GM20431 (cell line): ENCODE results near the gene ZNF343.

ENCODE experiments used
- in situ Hi-C: fragments of 300-500 bp; cut with MseI, MboI; formaldehyde crosslinking; loops from one replicate; pipeline ENCODE4 v1.15.0; 2020; ENCODE audit warnings: low sequenced_read_pairs; ENCODE audit not compliant: unreplicated experiment

Gene ZNF343

DNA sequence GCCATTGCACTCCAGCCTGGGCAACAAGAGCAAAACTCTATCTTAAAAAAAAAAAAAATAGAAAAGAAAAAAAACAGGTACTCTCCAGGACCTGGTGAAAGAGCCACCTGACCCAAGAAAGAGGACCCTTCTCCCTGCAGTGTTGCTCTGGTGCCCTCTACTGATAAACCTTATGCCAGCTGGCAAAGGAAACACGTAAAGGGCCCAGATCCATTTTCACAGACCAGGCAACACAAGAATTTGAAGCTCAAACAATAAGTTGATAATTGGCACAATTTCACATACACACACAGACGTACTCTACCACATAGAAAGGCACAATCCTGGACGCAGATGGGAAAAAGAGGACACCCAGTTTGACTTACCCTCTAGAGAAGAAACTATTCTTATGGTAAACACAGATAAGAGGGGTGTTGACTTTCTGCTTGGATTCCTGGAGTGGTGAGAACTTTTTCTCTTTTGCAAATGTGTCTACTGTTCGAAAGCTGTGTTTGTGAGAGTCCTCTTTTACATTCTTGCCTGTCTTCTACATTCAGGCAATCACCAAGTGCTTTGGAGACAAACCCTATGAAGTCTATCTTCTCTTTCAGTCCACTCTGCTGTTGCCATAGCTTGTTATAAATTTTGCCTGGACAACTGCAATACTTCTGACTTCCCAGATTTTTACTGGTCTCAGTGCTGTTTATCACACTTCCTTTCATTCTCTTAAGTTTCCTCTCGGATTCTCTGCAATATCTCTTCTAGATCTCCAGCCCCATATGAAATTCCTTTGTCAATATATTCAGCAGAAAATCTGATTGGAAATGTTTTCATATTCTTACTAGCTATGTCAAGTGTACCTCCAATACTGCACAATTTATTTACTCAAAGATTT lies 31.7 kb downstream of the ZNF343 start:
- in situ Hi-C loops = no loop called here

DNA sequence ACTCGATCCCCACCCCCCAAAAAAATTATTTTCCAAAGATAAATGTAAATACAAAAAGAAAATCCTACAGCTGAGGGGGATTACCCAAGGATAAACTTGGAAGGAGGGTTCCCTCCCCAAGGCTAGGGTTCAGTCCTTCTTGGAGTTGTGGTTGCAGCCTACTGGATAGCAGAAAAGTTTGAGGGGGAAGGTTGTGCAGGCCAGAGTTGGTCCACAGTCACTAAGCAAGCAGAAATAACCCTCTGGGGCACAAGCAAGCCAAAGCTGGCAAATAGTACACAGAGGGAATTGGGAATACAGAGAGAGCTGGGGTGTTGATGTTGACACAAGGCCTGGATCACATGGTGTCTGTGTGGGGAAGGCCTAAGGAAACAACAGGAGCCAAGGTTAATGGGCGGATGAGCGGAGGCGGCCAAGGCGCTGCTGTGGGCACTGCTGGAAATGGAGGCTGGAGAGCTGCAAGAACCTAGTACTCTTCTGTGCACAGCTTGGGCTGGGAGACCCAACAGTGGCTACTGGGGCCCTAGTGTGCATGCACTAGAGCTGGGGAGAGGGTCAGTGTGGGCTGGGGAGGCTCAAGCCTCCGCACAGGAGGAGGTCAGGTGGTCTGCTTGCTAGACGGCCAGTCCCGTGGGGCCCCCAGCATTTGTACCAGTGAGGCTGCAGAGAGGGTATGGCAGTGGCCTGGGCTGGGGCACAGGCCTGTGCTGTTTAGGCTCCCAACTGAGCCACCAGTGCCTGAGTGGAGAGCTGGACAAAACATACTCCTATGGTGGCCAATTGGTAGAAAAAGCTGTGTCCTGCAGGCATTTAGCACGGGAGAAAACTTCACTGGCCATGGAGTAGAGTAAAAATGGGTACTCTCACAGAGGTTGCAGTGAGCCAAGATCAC lies 32.6 kb downstream of the ZNF343 start:
- in situ Hi-C loops = no loop called here

DNA sequence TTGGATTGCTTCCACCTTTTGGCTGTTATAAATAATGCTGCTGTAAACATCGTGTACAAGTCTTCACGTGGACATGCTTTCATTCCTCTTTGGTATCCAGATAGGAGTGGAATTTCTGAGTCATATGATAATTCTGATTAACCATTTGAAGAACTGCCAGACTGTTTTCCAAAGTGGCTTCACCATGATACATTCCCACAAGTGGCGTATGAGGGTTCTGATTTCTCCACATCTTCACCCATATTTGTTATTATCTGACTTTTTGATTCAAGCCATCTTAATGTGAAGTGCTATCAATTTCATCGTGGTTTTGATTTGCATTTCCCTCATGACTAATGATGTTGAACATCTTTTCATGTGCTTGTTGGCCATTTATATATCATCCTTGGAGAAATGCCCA lies 35.2 kb downstream of the ZNF343 start:
- in situ Hi-C loops = no loop called here

DNA sequence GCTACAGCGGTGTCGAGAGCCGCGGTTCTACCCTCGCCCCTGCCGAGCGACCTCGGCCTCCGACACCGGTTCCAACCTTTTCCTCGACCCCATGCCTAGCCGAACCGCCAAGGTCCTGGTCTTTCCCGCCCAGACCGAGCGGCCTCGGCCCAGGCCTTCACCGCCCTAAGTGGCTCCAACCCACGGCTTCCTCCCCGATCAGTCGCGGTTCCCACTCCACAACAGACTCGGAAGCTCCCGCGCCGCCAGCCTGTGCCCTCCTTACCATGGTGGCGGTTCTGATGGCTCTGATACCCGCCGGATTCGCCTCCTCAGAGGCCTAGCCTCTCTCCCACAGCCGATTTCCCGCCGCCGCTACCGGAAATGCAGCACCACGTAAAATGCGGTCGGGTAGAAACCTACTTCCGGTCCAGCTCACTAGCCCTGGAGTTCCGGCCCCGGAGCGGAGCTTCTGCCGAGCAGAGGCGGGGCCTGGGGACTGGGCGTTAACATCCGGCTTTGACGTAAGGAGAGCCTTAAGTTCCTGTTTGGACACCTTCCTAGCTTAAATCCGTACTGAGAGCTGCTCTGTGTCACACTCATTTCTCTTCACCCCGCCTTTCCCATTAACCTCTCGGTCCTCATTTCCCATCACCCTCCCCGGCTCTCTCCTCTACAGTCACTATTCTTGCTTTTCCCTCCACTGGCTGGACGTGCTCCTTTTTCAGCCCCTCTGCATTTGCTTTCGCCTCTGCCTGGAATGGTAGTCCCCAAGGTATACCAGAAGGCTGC lies 38.1 kb downstream of the ZNF343 start, which contains the start of gene SNRPB:
TSS of gene SNRPB (minus strand) at position 367 of the 771 bp plus-strand sequence. CDS start at position 268, 99 bp downstream.
- in situ Hi-C loops = no loop called here

DNA sequence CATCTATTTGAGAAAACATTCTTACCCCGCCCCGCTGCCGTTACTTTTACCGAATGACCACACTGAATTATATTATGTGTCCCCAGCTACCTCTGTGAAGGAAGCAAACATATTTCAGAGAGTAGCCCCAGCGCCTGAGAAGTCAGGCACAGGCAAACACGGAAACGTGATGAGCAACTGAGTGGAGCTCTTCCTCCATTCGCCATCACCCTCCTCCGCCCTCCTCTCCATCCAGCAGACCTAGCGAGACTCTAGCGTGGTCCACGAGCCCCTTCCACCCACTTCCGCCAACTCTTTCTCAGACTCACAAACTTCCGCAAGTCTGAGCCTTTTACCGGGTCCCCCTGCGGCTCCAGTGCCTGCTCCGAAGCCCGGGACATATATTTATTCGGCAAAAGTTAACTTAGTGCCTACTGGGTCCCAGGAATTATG lies 38.7 kb downstream of the ZNF343 start:
- in situ Hi-C loops = no loop called here

DNA sequence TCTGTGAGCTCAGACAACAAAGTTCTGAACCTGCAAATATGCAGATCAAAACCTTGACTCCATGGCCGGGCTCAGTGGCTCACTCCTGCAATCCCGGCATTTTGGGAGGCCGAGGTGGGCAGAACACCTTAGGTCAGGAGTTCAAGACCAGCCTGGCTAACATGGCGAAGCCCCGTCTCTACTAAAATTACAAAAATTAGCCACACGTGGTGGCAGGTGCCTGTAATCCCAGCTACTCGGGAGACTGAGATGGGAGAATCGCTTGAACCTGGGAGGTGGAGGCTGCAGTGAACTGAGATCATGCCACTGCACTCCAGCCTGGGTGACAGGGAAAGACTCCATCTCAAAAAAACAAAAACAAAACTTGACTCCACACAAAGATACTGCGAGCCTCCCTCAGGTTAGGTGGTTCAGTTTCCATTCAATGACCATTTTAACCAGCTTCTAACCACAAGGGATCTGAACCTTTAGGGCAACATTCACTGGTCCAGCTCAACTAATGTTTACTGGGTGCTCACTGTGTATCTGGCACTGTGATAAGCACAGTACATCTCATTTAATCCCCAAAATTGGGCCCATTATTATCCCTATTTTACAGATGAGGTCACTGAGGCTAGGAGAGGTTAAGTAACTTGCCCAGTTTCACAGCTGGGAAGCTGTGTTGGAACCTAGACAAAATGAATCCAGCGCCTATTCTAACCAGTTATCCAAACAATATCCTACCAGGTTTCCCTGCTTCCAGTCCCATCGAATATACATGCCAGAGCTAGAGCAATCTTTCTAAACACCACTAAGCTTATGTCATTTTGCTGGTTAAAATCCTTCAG lies 39.9 kb downstream of the ZNF343 start:
- in situ Hi-C loops = no loop called here

DNA sequence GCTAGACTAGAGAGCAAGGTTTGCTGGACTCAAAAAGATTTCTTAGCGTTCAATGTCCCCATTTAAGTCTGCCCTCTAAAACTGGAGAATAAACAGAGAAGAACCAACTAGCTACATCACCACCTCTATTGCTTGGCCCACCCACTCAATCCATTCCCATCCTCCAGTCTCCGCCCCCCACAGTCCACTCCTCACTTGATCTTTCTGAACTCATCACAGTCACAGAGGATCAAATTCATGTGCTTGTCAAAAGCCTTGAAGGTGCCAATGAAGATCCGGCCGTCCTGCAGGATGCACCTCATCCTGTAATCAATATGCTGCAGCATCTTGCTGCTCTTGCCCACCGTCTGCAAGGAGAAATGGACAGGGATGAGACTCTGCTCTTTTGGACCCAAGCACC lies 41.3 kb downstream of the ZNF343 start:
- in situ Hi-C loops = no loop called here

DNA sequence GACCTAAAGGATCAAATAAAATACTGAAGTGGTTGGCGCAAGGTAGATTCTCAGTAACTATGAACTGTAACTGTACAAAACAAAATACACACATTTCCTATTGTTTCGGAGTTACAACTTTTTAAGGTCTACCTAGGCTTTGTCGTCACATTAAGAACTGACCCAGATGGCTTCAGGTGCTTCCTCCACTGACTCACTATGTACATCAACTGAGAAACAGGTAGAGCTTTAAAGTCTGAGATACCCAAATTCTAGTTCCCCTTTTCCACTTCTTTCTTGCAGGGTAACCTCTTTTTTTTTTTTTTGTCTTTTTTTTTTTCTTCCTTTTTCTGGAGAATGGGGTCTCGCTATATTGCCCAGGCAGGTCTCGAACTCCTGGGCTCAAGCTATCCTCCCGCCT lies 43.6 kb downstream of the ZNF343 start:
- in situ Hi-C loops = no loop called here

DNA sequence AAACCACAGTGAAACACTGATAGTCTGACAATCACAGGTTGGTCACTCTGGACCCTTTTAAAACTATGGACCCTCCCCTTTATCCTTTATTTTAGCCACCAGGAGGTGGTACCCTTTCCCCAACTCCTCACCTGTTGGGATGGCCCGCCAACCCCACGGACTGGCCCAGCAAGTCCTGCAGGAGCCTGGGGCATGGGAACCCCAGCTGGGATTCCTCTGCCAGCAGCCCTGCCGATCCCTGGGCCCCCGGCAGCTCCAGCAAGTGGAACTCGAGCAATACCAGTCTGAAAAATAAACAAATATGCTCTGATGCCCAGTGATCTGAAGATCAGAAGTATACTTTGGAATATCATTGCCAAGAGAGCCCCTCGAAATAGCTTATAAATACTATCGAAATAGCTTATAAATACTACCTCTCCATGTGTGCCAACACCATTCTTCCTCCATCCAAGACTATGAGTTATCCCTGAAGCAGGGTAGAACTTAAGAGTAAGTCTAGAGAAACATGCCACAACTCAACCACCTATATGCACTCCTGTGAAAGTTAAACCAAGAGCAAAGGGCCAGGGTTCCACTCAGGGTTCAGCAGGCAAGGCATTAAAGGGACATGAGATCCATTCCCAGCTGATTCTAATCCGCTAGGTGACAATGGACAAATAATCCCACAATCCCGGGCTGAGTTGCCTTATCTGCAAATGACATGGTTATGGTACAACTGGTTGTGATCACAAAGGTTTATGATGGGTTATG lies 44.9 kb downstream of the ZNF343 start:
- in situ Hi-C loops = no loop called here

DNA sequence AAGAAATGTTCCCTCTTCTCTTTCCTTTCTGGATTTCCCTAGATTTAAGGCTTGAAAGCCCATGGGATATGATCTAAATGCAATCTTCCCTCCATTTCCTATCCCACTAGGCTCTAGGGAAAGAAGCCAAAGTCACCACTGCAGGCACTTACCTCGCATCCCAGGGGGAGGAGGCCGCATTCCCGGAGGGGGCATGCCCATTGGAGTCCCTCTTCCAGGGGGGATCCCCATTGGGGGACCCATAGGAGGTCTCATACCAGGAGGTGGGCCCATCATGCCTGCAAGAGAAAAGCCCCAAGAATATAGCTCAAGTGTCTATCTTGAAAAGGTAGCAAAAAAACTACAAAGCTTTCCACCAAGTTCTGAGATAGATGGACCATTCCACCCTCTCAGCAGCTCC lies 46.2 kb downstream of the ZNF343 start:
- in situ Hi-C loops = no loop called here

DNA sequence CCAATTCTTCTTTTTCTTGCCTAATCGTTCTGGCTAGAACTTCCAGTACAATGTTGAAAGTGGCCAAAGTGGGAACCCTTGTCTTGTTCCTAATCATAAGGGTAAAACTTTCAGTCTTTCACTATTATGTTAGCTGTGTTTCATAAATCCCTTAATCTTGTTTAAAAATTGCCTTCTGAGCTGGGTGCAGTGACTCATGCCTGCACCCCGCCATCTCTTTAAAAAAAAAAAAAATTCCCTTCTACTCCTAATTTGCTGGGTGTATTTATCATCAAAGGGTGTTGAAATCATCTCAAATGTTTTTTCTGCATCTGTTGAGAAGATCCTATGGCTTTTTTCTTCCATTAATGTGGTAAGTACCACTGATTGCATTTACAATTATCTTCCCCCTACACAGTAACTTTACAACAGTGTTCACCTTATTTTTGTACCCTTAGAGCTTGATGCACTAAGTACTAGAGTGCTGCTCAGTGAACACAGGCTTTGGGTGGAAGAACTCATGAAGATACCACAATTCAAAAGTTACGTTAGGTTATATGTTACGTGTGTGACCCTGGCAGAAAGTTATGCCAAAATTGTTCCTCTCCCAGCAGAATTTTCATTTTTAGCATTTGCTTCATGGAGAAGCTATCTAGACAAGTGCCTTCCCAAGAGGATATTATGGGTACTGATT lies 47.8 kb downstream of the ZNF343 start:
- in situ Hi-C loops = no loop called here

DNA sequence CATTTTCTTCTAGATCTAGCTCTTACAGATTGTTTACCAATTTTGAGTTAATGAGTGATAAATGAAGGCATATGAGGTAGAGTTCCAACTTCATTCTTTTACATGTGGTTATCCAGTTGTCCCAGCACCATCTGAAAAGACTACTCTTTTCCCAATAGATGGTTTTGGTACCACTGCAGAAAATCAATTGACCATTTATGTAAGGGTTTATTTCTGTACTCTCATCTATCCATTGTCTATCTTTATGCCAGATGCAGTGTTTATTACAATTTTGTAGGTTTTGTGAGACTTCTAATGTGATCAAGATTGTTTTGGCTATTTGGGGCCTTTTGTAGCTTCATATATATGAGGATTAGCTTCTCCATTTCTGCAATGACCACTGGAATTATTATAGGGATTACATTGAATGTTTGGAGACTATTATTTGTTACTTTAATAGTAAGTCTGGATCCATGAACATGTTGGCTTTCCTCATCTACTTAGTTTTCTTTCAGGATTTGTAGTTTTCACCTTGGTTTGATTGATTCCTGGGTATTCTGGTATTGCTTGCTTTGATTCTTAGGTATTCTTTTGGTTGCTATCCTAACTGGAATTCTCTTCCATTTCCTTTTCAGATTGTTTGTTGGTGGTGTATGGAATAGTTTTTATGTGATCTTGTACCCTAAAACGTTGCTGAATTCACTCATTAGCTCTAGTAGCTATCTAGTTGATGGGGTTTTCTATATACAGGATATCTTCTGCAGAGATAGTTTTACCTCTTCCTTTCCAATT lies 48.5 kb downstream of the ZNF343 start:
- in situ Hi-C loops = no loop called here

DNA sequence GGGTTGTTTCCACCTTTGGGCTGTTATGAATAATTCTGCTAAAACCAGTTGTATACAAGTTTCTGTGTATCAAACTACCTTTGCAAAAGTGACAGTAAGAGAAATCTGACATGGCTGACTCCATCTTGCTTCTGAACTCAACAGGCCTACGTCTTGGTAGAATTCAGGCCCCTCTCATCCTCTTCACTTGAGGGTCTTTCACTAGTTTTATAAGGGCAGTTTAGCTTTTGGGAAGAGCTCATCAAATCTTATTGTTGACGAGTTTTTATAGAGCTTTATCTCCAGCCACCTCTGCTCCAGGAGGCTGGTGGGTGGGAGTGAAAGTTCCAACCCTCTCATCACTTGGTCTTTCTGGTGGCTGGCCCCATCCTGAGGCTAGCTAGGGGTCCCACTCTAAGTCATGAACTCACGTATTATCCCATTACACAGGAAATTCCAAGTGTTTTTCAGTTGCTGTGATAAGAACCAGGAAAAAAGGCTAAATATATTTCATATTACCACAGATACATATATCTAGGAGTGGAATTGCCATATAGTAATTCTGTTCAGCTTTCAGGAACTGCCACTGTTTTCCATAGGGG lies 49.7 kb downstream of the ZNF343 start:
- in situ Hi-C loops = no loop called here

DNA sequence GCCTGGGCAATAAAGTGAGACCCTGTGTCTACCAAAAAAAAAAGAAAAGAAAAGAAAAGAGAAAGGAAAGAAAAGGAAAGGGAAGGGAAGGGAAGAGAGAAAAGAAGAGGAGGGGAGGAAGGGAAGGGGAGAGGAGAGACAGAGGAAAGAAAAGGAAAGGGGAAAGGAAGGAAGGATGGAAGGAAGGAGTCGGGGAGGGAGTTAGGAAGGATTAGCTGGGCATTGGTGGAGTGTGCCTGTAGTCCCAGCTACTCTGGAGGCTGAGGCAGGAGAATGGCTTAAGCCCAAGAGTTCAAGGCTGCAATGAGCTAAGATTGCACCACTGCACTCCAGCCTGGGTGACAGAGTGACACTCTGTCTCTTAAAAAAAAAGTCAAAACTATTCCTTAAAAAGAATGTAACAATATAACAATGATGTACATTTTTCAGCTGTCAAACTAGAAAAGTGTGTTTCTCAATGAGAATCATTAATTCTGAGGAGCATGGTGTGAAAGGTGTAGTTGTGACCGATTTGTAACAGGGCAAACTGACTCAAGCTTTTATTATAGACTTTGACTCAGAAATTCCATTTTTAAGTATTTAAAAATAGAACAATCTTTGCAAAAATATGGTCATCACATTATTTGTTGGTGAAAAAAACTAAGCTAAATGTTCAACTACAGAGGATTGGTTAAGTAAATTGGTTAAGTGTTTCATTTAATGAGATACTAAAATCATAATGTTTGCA lies 52.8 kb downstream of the ZNF343 start:
- in situ Hi-C loops = no loop called here

DNA sequence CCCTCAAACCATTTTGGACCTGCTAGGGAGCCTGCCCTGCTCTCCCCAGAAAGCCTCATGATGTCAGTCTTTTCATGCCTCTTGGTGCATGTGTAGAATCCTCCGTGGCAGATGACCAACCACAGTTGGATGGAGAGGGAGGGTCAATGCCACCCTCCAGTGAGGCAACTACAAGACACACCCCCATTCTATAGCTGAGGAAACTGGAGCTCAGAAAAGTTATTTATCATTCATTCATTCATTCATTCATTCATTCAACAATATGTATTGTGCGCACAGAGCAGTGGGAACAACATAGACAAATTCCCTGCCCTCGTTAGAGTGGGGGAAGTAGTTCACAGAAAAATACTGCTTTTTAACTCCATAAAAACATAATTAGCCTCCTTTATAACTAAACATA lies 54.9 kb downstream of the ZNF343 start:
- in situ Hi-C loops = no loop called here

DNA sequence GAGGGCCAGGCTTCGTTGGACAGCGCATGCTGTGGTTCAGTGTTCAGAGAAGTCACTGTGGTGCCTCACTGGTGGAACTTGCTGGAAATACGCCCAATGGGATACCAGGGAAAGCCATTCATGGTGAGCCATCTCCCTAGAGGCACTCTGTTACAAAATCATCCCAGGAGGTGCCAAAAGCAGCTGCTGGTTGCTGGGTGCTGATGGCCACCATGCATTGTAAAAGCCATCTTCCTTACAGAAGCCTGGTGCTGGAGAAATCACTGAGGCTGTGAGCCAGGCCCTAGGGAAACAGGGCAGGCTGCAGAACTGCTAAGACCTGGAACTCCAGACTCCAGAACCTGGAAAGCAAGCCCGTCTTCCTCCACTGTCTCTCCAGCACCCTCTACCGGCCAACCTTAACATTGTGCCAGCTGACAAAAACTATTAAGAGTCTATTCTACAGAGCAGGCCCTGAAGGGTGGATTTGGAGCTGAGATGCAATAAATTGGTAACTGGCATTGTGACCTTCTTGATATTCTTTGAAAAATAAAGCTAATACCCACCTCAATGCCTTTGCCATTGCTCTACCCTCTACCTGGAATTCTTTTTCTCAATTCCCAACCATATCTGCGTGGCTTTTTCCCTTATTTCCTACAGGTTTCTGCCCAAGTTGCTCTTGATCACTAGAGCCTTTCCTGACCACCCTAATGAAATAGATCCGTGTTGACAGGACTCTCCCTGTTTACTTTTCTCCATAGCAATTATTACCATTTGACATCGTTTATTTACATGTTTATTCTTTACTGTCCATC lies 56.6 kb downstream of the ZNF343 start:
- in situ Hi-C loops = no loop called here
